KMS-11 (cell line): Measurements from ENCODE around the gene INPP5A.
A peak's percentile ranks its signal among the peaks of the same experiment; 100 is the strongest.

ENCODE experiments used
- H2AFZ ChIP-seq: fragments of 200-600 bp; sonication (generic); 2 replicates; pipeline ENCODE4 v1.6.1; 2016; ENCODE audit warnings: antibody characterized with exemption, mixed run types, low read depth
- H3K27ac ChIP-seq: fragments of 200-600 bp; sonication (generic); 2 replicates; pipeline ENCODE4 v1.6.1; 2016; ENCODE audit warnings: mild to moderate bottlenecking, mixed run types
- H3K27me3 ChIP-seq: fragments of 200-600 bp; sonication (generic); 2 replicates; pipeline ENCODE4 v1.6.1; 2017; ENCODE audit warnings: mild to moderate bottlenecking, low read depth, mixed run types, moderate library complexity; ENCODE audit not compliant: insufficient read depth
- H3K36me3 ChIP-seq: fragments of 200-600 bp; sonication (generic); 2 replicates; pipeline ENCODE4 v1.6.1; 2017; ENCODE audit warnings: mild to moderate bottlenecking, mixed run types; ENCODE audit not compliant: insufficient read depth
- H3K4me1 ChIP-seq: fragments of 200-600 bp; sonication (generic); 2 replicates; pipeline ENCODE4 v1.6.1; 2016; ENCODE audit warnings: mild to moderate bottlenecking, low read depth, mixed run types; ENCODE audit not compliant: poor library complexity, severe bottlenecking
- H3K4me2 ChIP-seq: fragments of 200-600 bp; sonication (generic); 2 replicates; pipeline ENCODE4 v1.7.0; 2016; ENCODE audit warnings: mild to moderate bottlenecking, mixed run types
- H3K4me3 ChIP-seq: fragments of 200-600 bp; sonication (generic); IDR thresholded peaks from 2 replicates; pipeline ENCODE4 v1.6.1; 2017; ENCODE audit warnings: low read depth, low read length, mixed read lengths; ENCODE audit not compliant: insufficient read depth
- H3K79me2 ChIP-seq: fragments of 200-600 bp; sonication (generic); 2 replicates; pipeline ENCODE4 v1.6.1; 2016; ENCODE audit warnings: low read depth, mixed run types; ENCODE audit not compliant: insufficient read depth
- H3K9ac ChIP-seq: fragments of 200-600 bp; sonication (generic); 2 replicates; pipeline ENCODE4 v1.6.1; 2016; ENCODE audit warnings: mild to moderate bottlenecking, mixed run types
- H4K20me1 ChIP-seq: fragments of 200-600 bp; sonication (generic); 2 replicates; pipeline ENCODE4 v1.6.1; 2016; ENCODE audit warnings: mild to moderate bottlenecking, mixed run types; ENCODE audit not compliant: insufficient read depth
- CTCF ChIP-seq: fragments of 200-600 bp; sonication (generic); conservative IDR thresholded peaks from 2 replicates; pipeline ENCODE4 v1.6.1; 2017; ENCODE audit warnings: low read depth, mild to moderate bottlenecking, antibody characterized with exemption, low read length, moderate library complexity, mixed read lengths

The INPP5A gene

DNA sequence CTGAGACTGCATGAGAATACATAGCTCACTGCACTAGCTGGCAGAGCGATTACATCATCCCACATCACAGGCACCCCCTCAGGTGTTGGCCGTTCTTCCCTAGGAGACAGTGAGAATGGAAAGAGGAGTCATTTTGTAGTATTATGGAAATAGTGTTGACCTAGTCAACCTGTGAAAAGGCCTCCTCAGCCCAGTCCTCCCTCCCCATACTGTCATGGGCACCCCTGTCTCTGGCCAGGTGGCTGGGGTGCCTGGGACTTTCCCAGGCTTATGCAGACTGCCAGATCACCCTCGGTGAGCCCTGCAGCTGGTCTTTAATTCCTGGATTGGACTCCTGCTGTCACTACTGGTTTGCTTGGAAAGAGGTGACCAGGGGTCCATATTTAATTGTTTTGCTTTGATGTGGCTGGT is 4.0 kb downstream of the INPP5A start:
- no peaks in the 10 kb centered on the region for H3K27me3 ChIP-seq
- peaks cover 8% of the 10 kb centered on the region; the same call in 1 of the 2 replicates for H3K79me2 ChIP-seq
- no peak overlapping the region for H3K9ac ChIP-seq
- H3K4me1 ChIP-seq = peaks cover 40% of the 10 kb centered on the region
- no peaks in the 10 kb centered on the region for H4K20me1 ChIP-seq
- no peak overlapping the region for H3K27ac ChIP-seq
- H3K36me3 ChIP-seq = no peaks in the 10 kb centered on the region
- H2AFZ ChIP-seq = no peak overlapping the region
- H3K4me2 ChIP-seq = peak overlapping the region; percentile 11; the same call in 1 of the 2 replicates
- H3K4me3 ChIP-seq = no peak overlapping the region
- no peak for TF ChIP-seq CTCF

DNA sequence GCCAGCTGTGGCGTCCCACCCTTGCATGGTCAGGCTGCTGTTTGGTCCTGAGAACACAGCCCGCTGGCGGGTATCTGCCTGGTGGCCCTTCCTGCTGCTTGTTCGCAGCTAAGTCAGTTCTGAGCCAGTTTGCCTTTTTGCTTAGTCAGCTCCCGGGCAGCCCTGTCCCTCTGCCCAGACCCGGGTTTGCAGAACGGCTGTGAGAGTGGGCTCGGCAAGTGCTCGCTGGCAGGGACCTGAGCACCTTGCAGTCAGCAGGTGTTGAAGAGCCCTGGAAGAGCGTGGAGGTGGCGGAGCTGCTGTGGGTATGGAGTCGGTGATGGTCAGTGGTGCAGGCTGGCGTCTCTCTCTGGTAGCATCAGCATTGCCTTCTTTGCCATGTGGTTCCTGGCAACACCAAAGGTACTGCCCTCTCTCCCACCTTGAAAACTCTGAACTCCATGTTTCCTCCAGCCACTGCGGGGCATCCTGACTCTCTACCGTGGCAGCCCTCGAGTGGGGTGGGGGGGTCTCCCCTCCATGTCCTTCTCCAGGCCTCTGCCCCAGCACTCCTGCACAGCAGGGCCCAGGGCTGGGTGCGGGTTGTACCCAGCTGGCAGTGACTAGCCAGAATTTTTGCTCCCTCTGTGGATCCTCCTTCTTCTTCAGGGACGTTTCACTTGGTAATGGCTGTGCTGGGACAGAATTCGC is 4.6 kb downstream of the INPP5A start:
- H2AFZ ChIP-seq = no peak overlapping the region
- peaks cover 8% of the 10 kb centered on the region; the same call in 1 of the 2 replicates for H3K79me2 ChIP-seq
- no peak overlapping the region for H3K27ac ChIP-seq
- H3K36me3 ChIP-seq = no peaks in the 10 kb centered on the region
- H3K27me3 ChIP-seq = no peaks in the 10 kb centered on the region
- no peak for TF ChIP-seq CTCF
- H4K20me1 ChIP-seq = no peaks in the 10 kb centered on the region
- H3K4me2 ChIP-seq = peak overlapping the region; percentile 11; the same call in 1 of the 2 replicates
- H3K4me3 ChIP-seq = no peak overlapping the region
- H3K4me1 ChIP-seq = peaks cover 46% of the 10 kb centered on the region
- no peak overlapping the region for H3K9ac ChIP-seq

DNA sequence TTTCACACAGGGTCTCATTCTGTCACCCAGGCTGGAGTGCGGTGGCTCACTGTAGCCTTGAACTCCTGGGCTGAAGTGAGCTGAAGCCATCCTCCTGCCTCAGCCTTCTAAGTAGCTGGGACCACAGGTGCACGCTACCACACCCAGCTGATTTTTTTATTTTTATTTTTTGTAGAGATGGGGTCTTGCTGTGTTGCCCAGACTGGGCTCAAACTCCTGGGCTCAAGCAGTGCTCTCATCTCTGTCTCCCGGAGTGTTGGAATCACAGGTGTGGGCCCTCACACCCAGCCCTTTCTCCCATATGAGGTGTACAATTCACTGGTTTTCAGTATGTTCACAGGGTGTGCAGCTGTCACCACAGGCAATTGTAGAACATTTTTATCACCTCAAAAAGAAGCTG is 5.2 kb downstream of the INPP5A start:
- no peak overlapping the region for H3K4me3 ChIP-seq
- no peaks in the 10 kb centered on the region for H3K36me3 ChIP-seq
- H3K79me2 ChIP-seq = peaks cover 8% of the 10 kb centered on the region; the same call in 1 of the 2 replicates
- no peaks in the 10 kb centered on the region for H3K27me3 ChIP-seq
- no peak overlapping the region for H2AFZ ChIP-seq
- H3K4me2 ChIP-seq = no peak overlapping the region
- H4K20me1 ChIP-seq = no peaks in the 10 kb centered on the region
- no peak overlapping the region for H3K9ac ChIP-seq
- TF ChIP-seq CTCF = no peak
- H3K4me1 ChIP-seq = peaks cover 46% of the 10 kb centered on the region
- no peak overlapping the region for H3K27ac ChIP-seq

DNA sequence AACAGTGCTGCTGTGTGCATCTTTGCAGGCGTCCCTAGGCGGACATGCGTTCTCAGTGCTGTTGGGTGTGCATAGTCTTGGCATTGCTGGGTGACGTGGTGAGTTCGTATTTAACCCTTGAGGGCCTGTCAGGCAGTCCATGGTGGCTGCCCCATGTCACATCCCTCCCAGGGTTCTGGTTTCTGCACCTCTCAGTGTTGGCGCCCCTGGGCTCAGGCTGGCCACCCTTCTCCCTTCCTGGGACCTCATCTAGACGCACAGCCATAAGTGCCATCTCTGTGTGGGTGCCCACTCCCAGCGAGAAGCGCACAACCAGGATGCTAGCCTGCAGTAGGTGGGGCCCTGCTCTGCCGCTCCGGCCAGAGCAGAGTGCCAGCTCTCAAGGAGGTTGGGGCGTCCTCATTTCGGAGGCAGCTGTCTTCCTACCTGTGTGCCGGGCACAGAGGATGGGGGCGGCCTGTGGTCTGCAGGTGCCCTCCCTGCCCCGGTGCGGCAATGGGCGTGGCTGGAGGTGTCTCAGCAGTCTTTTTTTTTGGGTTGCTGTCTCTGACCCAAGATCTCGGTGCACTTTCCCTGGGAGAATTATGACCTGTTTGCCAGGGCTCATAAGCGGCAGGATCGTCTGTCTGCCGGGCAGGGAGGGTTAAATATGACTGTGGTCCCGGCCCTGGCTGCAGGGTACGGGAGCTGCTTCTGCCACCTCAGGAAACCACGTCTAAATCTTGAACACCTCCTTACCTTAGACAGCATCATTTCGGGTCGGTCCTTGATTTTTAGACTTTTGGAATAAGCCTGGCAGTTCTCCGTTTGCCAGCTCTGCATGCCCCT is 6.5 kb downstream of the INPP5A start:
- no peak overlapping the region for H3K4me2 ChIP-seq
- H3K27me3 ChIP-seq = no peaks in the 10 kb centered on the region
- no peak overlapping the region for H3K9ac ChIP-seq
- H2AFZ ChIP-seq = no peak overlapping the region
- no peak overlapping the region for H3K27ac ChIP-seq
- H3K79me2 ChIP-seq = peaks cover 8% of the 10 kb centered on the region; the same call in 1 of the 2 replicates
- no peaks in the 10 kb centered on the region for H3K36me3 ChIP-seq
- no peak overlapping the region for H3K4me3 ChIP-seq
- peaks cover 37% of the 10 kb centered on the region for H3K4me1 ChIP-seq
- no peak for TF ChIP-seq CTCF
- H4K20me1 ChIP-seq = no peaks in the 10 kb centered on the region
